Naive B cell (primary cell): ENCODE data around the gene NIPAL1. TPM values are rescaled to one million over a fixed set of nuclear protein-coding genes. Genes with fewer than 3 reads are reported as not detected.
A peak's percentile ranks its signal among the peaks of the same experiment; 100 is the strongest.
"Not testable (repeated sequence)": the region's sequence is repeated elsewhere in the genome, so short reads cannot be mapped to it uniquely, and the experiment has no call there.

Experiments
- ATAC-seq, 2 donors: fragments of 150-1000 bp; cut with Tn5 transposase; 2 replicates each; pipeline ENCODE4 v1.10.0; 2021; ENCODE audit warnings: low read depth in 2 of 2, mild to moderate bottlenecking in 2 of 2, moderate library complexity in 2 of 2
- DNase-seq: peaks from one replicate; pipeline ENCODE4 v3.0.0; 2022
- H3K27ac Mint-ChIP-seq, 6 donors: one replicate each; pipeline ENCODE4 v1.8.0; 2020 to 2022; ENCODE audit warnings: mild to moderate bottlenecking in 6 of 6, mixed read lengths in 6 of 6, moderate library complexity in 5 of 6, inconsistent platforms in 2 of 6
- H3K27me3 Mint-ChIP-seq, 3 donors: one replicate each; pipeline ENCODE4 v1.8.0; 2021 to 2022; ENCODE audit warnings: mixed read lengths in 3 of 3, mild to moderate bottlenecking in 1 of 3
- H3K36me3 Mint-ChIP-seq, 2 donors: one replicate each; pipeline ENCODE4 v1.8.0; 2020 to 2022; ENCODE audit warnings: mixed read lengths in 2 of 2, inconsistent platforms in 1 of 2, mild to moderate bottlenecking in 1 of 2
- H3K4me1 Mint-ChIP-seq, 3 donors: one replicate each; pipeline ENCODE4 v1.8.0; 2020 to 2022; ENCODE audit warnings: mixed read lengths in 3 of 3, inconsistent platforms in 1 of 3, mild to moderate bottlenecking in 1 of 3, moderate library complexity in 1 of 3
- H3K4me3 Mint-ChIP-seq, 8 donors: one replicate each; pipeline ENCODE4 v1.8.0; 2020 to 2022; ENCODE audit warnings: mild to moderate bottlenecking in 8 of 8, mixed read lengths in 8 of 8, moderate library complexity in 8 of 8, inconsistent platforms in 2 of 8
- H3K9me3 Mint-ChIP-seq, 7 donors: one replicate each; pipeline ENCODE4 v1.8.0; 2020 to 2022; ENCODE audit warnings: mixed read lengths in 7 of 7, mild to moderate bottlenecking in 5 of 7, inconsistent platforms in 2 of 7, moderate library complexity in 1 of 7
- polyA plus RNA-seq, 6 donors: library from polyadenylated mRNA; unstranded; fragments of 300-500 nt; fragmentation: Illumina TruSeq; gene quantifications; one replicate each; pipeline ENCODE4 v1.2.3, GENCODE V29; 2021; ENCODE audit warnings: low read depth in 6 of 6

NIPAL1 gene
- under 1 TPM in 2 of 6 donors, not detected in 4; 0.29 to 0.66 TPM for polyA plus RNA-seq

DNA sequence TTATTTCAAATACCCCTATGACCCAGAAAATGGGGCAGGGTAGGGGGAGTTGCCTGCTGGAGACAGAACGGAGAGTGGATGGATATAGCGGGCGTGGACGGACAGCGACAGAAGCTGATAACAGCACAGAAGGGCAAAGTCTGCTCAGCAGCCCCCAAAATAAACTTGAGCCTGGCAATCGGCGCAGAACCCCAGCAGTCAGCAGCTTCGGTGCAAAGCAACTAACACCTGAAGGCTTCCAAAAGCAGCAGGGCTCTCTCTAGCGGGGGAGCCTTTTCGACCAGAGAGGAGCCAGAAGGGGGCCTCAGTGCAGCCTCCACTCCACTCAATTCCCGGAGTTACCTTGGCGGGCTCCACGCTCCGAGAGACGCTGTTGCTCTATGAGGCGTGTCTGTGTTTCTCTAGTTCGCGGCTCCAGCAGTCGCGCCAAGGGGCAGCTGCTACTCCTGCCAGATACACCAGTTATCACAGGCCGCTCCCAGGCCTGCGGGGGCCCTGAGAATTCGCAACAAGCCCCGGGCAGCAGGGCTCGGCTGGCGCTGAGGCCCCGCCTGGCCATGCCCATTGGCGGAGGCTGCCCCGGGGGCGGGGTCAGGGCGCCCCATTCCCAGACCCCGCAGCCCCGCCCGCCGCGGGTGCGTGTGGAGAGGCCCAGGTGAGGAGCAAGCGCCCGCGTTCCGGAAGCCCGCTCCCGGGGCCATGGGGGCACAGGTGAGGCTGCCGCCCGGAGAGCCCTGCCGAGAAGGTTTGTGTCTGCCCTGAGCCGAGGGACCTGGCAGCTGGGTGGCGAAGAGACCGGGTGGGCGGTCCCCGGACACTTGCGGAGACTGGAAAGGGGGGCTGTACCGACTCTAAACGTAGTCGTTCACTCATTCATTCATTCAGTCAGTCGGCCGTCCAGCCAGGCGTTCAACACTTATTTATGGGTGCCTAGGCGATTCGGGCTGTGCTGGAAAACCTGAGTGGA is at the start of gene NIPAL1, which contains the start of gene CNGA1:
Gene NIPAL1 (plus strand): TSS at position 632 of the 967 bp plus-strand sequence. CDS start 68 bp downstream, at position 700.
Gene CNGA1 (minus strand): TSS at position 541 of the 967 bp plus-strand sequence. CDS start 63,992 bp downstream, outside the sequence.
- ATAC-seq (peak; percentile 88), DNase-seq (peak; percentile 71)
- Mint-ChIP-seq H3K4me1 (peaks cover 7 to 15% (median 10%) of the 10 kb centered on the region in 3 donors), H3K27ac (peak within 1 kb of the TSS in 3 of 6 donors; percentile 54 to 75 (median 71)), H3K36me3 (no peaks in the 10 kb centered on the region), H3K4me3 (peak within 1 kb of the TSS; percentile 81 to 92 (median 88)), H3K9me3 (no peaks in the 10 kb centered on the region), H3K27me3 (peaks cover 40 to 44% (median 41%) of the 10 kb centered on the region in 3 donors)

DNA sequence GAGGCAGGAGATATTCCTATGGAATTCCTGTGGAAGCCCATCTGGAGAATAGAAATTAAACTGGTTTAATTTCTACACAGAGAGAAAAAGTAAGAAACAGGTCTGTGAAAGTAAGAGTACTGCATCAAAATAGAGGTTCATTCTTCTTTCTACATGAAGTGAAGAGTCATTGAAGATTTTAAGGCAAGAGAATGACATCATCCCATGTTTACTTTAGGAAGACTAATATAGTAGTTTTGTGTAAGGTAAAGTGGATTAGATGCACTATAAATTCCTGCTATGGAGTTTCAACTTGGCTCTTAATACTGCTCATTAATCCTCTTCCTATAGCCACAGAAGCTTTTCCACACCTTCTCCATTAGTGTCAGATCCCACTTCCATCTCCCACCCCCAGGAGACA is 47.7 kb upstream of the NIPAL1 start:
- H3K4me3 Mint-ChIP-seq, result no peak overlapping the region
- peaks cover 0 to 7% (median 0%) of the 10 kb centered on the region in 7 donors for H3K9me3 Mint-ChIP-seq
- ATAC-seq (no peak), DNase-seq (no peak)
- H3K36me3 Mint-ChIP-seq, result no peaks in the 10 kb centered on the region
- peaks cover 0 to 7% (median 5%) of the 10 kb centered on the region in 3 donors for H3K4me1 Mint-ChIP-seq
- H3K27me3 Mint-ChIP-seq, result peaks cover 8 to 12% (median 12%) of the 10 kb centered on the region in 3 donors
- H3K27ac Mint-ChIP-seq, result no peak overlapping the region

DNA sequence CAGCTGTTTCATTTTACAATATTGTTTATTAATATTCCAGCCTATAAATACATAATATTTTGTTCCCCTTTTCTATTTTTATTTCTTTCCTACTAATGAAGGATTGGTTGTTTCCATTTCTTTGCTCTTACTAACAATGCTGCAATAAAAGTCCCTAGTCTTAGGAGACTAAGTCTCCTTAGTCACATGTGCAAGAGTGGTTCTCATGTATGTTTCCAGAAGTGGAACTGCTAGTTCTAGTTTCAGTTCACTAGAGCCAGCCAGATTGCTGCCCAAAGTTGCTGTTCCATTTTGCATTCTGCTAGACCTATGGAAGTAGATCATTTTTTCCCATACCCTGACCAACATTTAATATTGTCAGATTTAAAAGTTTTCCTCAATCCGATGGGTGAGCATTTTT is 44.4 kb upstream of the NIPAL1 start:
- Mint-ChIP-seq H3K4me3 (no peak overlapping the region), H3K27me3 (peaks cover 8 to 12% (median 12%) of the 10 kb centered on the region in 3 donors), H3K36me3 (no peaks in the 10 kb centered on the region), H3K27ac (no peak overlapping the region), H3K4me1 (peaks cover 0 to 7% (median 5%) of the 10 kb centered on the region in 3 donors), H3K9me3 (peaks cover 0 to 7% (median 0%) of the 10 kb centered on the region in 7 donors)
- no peak for DNase-seq
- ATAC-seq, result peak; percentile 52 to 71

DNA sequence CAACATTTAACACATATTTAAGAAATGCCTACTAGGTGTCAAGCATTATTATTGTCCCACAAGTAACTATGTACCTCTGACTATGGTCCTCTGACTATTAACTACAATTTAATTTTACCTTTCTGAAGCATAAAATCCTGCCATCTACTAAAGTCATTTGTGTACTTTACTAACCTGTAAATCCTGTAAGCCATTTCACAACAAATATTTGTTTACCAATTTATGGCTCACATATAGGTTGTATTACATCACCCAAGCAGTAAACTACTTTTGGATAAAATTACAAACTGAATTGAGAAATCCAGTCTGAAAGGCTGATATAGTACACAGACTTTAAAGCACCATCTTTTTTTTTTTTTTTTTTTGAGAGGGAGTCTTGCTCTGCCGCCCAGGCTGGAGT is 43.9 kb upstream of the NIPAL1 start:
- H3K36me3 Mint-ChIP-seq, result no peaks in the 10 kb centered on the region
- H3K27me3 Mint-ChIP-seq, result peaks cover 10 to 12% (median 12%) of the 10 kb centered on the region in 3 donors
- peaks cover 0 to 7% (median 5%) of the 10 kb centered on the region in 3 donors for H3K4me1 Mint-ChIP-seq
- DNase-seq (no peak), ATAC-seq (no peak)
- H3K9me3 Mint-ChIP-seq, result peaks cover 0 to 7% (median 0%) of the 10 kb centered on the region in 7 donors
- no peak overlapping the region for H3K27ac Mint-ChIP-seq
- H3K4me3 Mint-ChIP-seq, result no peak overlapping the region

DNA sequence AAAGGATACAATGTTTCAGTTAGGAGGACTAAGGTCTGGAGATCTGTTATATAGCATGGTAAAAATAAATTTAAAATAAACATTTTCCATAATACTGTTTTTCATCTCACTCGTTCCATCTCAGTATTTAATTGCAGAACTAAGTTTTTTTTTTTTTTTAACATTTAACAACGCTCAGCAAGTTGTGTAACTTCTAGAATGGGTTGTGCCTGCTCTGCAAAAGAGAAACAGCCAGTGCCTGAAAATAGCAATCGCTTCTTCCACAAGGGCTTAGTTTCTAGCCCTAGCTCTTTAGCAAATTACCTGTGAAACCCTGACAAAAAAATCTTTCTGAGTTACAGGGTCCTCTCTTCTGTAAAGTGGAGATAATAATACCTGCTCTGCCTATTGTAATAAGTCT is 42.0 kb upstream of the NIPAL1 start:
- no peak overlapping the region for H3K27ac Mint-ChIP-seq
- DNase-seq (no peak), ATAC-seq (no peak)
- peaks cover 0 to 7% (median 5%) of the 10 kb centered on the region in 3 donors for H3K4me1 Mint-ChIP-seq
- H3K27me3 Mint-ChIP-seq, result peaks cover 0 to 10% (median 4%) of the 10 kb centered on the region in 3 donors
- peaks cover 0 to 7% (median 0%) of the 10 kb centered on the region in 7 donors for H3K9me3 Mint-ChIP-seq
- H3K4me3 Mint-ChIP-seq, result no peak overlapping the region
- no peaks in the 10 kb centered on the region for H3K36me3 Mint-ChIP-seq

DNA sequence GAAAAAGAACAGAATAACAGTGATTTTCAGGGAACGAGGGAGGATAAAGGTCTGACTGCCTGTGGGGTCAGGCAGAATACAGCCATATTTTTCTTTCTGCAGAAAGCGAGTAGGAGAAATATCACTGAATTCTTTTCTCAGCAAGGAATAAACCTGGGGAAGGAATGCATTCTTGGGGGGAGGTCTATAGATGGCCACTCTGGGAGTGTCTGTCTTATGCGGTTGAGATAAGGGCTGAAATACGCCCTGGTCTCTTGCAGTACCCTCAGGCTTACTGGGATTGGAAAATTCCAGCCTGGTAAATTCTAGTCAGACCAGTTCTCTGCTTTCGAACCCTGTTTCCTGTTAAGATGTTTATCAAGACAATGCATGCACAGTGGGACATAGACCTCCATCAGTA is 26.4 kb upstream of the NIPAL1 start:
- H3K4me1 Mint-ChIP-seq, result no peaks in the 10 kb centered on the region
- H3K9me3 Mint-ChIP-seq, result peaks cover 11 to 39% (median 23%) of the 10 kb centered on the region in 7 donors
- ATAC-seq (no peak), DNase-seq (no peak)
- H3K4me3 Mint-ChIP-seq, result no peak overlapping the region
- peaks cover 10 to 42% (median 28%) of the 10 kb centered on the region in 3 donors for H3K27me3 Mint-ChIP-seq
- H3K27ac Mint-ChIP-seq, result no peak overlapping the region
- peaks cover 7 to 18% of the 10 kb centered on the region in 2 donors for H3K36me3 Mint-ChIP-seq

DNA sequence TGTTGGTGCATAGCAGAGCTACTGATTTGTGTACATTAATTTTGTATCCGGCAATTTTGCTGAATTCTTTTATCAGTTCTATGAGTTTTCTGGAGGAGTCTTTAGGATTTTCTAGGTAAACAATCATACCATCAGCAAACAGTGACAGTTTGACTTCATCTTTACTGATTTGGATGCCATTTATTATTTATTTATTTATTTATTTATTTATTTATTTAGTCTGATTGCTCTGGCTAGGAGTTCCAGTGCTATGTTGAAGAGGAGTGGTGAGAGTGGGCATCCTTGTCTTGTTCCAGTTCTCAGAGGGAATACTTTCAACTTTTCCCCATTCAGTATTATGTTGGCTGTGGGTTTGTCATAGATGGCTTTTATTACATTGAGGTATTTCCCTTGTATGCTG is 24.1 kb upstream of the NIPAL1 start:
- peaks cover 6 to 35% (median 31%) of the 10 kb centered on the region in 3 donors for H3K27me3 Mint-ChIP-seq
- not testable (repeated sequence) for ATAC-seq, H3K27ac Mint-ChIP-seq, H3K4me1 Mint-ChIP-seq, H3K4me3 Mint-ChIP-seq, DNase-seq
- peaks cover 11 to 40% (median 23%) of the 10 kb centered on the region in 7 donors for H3K9me3 Mint-ChIP-seq
- peaks cover 7 to 17% of the 10 kb centered on the region in 2 donors for H3K36me3 Mint-ChIP-seq

DNA sequence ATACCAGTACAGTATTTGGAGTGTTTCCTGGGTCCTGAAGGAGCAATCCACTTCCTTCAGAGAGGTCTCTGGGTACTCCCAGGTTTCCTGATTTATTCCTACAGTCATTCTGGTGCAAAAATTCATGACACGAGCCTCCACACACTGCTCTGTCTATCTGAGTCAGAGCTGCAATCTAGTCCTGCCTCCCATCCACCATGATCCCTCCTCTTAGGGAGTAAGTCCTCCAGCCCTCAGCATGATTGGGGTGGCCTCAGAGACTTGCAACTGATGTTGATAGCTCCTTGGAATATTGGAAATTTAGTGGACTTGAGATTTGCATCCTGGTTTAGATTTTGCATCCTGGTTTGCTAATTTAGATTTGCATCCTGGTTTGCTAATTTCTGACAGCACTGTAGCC is 20.6 kb upstream of the NIPAL1 start:
- ATAC-seq (no peak), DNase-seq (no peak)
- Mint-ChIP-seq H3K27ac (no peak overlapping the region), H3K4me1 (no peaks in the 10 kb centered on the region), H3K9me3 (peaks cover 6 to 33% (median 15%) of the 10 kb centered on the region in 7 donors), H3K4me3 (no peak overlapping the region), H3K36me3 (peaks cover 2 to 17% of the 10 kb centered on the region in 2 donors), H3K27me3 (peaks cover 6 to 34% (median 33%) of the 10 kb centered on the region in 3 donors)

DNA sequence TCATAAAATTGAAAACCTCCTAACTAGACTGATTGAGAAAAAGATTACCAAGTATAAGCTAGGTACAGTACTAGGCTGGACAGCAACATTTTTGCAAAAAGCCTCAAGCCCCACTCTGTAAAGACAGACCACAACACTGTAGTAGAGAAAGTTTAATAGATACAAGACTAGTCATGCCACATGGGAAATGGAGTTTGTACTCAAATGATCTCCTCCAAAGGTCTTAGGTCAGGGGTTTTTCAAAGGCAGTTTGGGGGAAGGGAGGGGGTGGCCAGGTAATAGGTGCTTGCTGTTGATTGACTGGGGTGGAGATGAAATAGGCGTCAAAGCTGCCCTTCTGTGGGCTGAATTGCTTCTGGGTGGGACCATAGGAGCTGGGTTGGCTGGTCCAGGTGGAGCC is 14.3 kb upstream of the NIPAL1 start:
- no peak for ATAC-seq
- H3K27ac Mint-ChIP-seq, result no peak overlapping the region
- no peak overlapping the region for H3K4me3 Mint-ChIP-seq

DNA sequence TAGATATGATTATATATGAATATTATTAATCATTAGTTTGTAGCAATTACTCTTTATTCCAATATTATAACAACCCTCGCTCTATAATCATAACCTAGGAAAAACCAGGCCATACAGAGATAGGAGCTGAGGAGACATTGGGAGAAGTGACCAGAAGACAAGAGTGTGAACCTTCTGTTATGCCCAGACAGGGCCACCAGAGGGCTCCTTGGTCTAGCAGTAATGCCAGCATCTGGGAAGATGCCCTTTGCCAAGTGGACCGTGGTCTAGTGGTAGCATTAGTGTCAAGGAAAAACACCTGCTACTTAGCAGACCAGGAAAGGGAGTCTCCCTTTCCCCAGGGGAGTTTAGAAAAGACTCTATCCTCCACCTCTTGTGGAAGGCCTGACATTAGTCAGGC is 13.0 kb upstream of the NIPAL1 start:
- peaks cover 0 to 47% (median 23%) of the 10 kb centered on the region in 7 donors for H3K9me3 Mint-ChIP-seq
- not testable (repeated sequence) for ATAC-seq, H3K36me3 Mint-ChIP-seq, H3K4me3 Mint-ChIP-seq, H3K27me3 Mint-ChIP-seq, H3K4me1 Mint-ChIP-seq, H3K27ac Mint-ChIP-seq
- peak; percentile 21 for DNase-seq

More for the DNA sequence above, 14.3 kb upstream of the NIPAL1 start:
- Mint-ChIP-seq H3K9me3 (peaks cover 0 to 40% (median 17%) of the 10 kb centered on the region in 7 donors), H3K36me3 (peaks cover 0 to 7% of the 10 kb centered on the region in 2 donors), H3K27me3 (peaks cover 0 to 9% (median 6%) of the 10 kb centered on the region in 3 donors), H3K4me1 (no peaks in the 10 kb centered on the region)
- DNase-seq, result no peak

DNA sequence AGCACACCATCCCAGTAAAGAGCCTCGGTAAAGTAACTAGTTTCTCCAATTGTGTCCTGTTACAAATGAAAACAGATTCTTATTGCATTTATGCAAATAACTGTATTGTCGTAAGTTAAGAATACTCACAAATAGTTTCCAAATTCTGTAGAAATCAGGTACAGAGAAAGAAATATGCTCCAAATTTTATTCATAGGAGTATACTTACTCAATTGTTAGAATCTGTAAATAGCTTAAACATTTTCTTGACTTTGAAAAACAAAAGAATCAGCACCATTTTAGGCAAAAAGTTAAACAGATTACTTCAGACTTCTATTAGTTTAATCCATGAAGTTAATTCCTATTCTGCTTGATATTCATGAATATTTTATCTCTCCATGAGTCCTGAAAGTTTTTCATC is 10.8 kb upstream of the NIPAL1 start:
- no peak for DNase-seq
- Mint-ChIP-seq H3K27me3 (peaks cover 0 to 5% (median 4%) of the 10 kb centered on the region in 3 donors), H3K36me3 (no peaks in the 10 kb centered on the region), H3K27ac (no peak overlapping the region), H3K9me3 (peaks cover 0 to 43% (median 17%) of the 10 kb centered on the region in 7 donors), H3K4me3 (no peak overlapping the region), H3K4me1 (no peaks in the 10 kb centered on the region)
- ATAC-seq, result no peak

DNA sequence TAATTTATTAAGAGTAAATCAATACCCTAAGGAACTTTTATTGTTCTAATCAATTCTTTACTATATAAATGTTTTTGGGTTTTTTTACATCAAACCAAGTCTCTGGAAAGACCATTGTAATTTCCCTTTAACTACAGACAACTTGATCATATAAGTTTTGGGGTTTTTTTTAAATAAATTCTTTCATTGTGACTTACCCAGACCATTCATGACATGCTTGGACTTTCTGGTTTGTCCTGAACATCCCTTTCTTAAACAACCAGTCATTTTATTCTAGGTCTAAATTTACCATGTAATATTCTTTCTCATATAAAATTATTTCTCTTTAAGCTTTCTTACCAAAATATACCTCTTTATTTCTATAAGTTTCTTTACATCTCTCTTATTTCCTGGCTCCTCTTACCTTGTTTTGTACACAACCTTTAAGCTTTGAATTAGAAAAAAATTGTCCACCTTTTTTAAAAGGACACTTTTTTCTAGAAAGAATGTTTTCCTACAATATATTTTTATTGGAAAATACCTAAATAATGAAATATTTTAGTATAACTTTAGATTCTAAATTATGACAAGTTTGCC is 8.5 kb upstream of the NIPAL1 start:
- H3K4me3 Mint-ChIP-seq, result no peak overlapping the region
- H3K27me3 Mint-ChIP-seq, result peaks cover 11 to 27% (median 20%) of the 10 kb centered on the region in 3 donors
- peaks cover 0 to 43% (median 17%) of the 10 kb centered on the region in 7 donors for H3K9me3 Mint-ChIP-seq
- ATAC-seq (no peak), DNase-seq (no peak)
- no peak overlapping the region for H3K27ac Mint-ChIP-seq
- no peaks in the 10 kb centered on the region for H3K4me1 Mint-ChIP-seq
- no peaks in the 10 kb centered on the region for H3K36me3 Mint-ChIP-seq

DNA sequence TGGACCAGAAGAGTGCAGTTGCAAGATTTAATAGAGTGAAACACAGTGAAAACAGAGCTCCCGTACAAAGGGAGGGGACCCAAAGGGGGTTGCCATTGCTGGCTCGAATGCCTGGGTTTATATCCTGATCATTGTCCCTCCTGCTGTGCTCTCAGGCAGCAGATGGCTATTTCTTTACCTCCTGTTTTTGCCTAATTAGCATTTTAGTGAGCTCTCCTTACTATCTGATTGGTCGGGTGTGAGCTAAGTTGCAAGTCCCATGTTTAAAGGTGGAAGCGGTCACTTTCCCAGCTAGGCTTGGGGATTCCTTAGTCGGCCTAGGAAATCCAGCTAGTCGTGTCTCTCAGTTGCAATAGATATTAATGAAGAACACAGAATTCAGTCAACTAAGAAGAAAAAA is 5.7 kb upstream of the NIPAL1 start:
- Mint-ChIP-seq H3K27me3 (peaks cover 22 to 50% (median 38%) of the 10 kb centered on the region in 3 donors), H3K9me3 (peaks cover 0 to 30% (median 13%) of the 10 kb centered on the region in 7 donors)
- not testable (repeated sequence) for H3K36me3 Mint-ChIP-seq, H3K4me3 Mint-ChIP-seq, ATAC-seq, H3K4me1 Mint-ChIP-seq, DNase-seq, H3K27ac Mint-ChIP-seq
